ENCODE measurements around the gene LIN7A. TPM values are rescaled to one million over a fixed set of nuclear protein-coding genes. Genes with fewer than 3 reads are reported as not detected.

Gene LIN7A
- total and polyA plus RNA-seq, 11 donors: 7.5 to 21.6 (median 14.6) TPM

DNA sequence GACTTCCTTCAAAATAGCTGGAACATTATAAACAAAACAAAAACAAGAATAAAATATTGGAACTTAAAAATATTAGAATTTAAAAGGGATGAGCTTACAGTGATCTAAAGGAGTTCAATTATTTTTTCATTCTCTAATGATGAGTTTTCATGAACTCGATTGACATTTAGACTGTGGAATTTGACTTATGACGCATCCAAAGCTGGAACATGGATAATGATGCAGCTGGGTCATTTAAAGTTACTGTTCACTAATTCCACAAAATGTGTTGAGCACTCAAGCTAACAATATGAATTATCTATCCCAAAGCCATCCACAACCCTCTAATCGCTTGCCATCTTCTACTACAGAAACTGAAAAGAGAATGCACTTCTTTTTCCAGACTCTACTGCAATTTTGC, 42.5 kb downstream of the LIN7A start:
- H3K27me3 ChIP-seq: no peaks in the 10 kb centered on the region
- ATAC-seq (peak in 1 of 4 donors; percentile 16), DNase-seq (no peak)
- peaks cover 0 to 13% (median 4%) of the 10 kb centered on the region in 12 donors for H3K4me1 ChIP-seq
- intact Hi-C loops (cut with DNase I): no loop called here
- WGBS, 4 donors: 64 to 78% (median 74%) methylated on average over 3 of the region's 3 CpGs
- no peak overlapping the region for H3K27ac ChIP-seq
- H3K9me3 ChIP-seq: no peaks in the 10 kb centered on the region
- H3K36me3 ChIP-seq: no peaks in the 10 kb centered on the region
- TF ChIP-seq POLR2A (IDR thresholded peaks at IDR 0.05): no peak
- TF ChIP-seq, protein P1, sequence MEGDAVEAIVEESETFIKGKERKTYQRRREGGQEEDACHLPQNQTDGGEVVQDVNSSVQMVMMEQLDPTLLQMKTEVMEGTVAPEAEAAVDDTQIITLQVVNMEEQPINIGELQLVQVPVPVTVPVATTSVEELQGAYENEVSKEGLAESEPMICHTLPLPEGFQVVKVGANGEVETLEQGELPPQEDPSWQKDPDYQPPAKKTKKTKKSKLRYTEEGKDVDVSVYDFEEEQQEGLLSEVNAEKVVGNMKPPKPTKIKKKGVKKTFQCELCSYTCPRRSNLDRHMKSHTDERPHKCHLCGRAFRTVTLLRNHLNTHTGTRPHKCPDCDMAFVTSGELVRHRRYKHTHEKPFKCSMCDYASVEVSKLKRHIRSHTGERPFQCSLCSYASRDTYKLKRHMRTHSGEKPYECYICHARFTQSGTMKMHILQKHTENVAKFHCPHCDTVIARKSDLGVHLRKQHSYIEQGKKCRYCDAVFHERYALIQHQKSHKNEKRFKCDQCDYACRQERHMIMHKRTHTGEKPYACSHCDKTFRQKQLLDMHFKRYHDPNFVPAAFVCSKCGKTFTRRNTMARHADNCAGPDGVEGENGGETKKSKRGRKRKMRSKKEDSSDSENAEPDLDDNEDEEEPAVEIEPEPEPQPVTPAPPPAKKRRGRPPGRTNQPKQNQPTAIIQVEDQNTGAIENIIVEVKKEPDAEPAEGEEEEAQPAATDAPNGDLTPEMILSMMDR (IDR thresholded peaks at IDR 0.05): no peak
- H3K4me3 ChIP-seq: no peak overlapping the region

DNA sequence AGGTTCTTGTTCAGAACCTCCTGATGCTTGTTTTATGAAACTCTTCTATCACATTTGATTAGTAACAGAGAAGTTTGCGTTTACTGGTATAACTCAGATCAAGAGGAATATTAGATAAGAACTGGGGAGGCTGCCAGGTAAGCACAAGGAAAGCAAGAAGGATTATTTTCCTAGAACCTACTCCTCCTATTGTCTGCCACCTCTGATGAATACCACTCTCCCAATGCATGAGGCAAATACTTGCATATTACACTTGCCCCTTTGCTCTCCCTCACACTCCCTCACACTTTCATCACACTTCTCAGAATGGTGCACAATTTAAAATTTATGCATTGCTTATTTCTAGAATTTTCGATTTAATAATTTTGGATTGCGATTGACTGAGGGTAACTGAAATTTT, 43.6 kb downstream of the LIN7A start:
- Histone ChIP-seq H3K9me3 (no peaks in the 10 kb centered on the region), H3K4me3 (no peak overlapping the region), H3K4me1 (peaks cover 0 to 13% (median 4%) of the 10 kb centered on the region in 12 donors), H3K36me3 (no peaks in the 10 kb centered on the region), H3K27me3 (no peaks in the 10 kb centered on the region), H3K27ac (no peak overlapping the region)
- TF ChIP-seq POLR2A (IDR thresholded peaks at IDR 0.05): no peak
- TF ChIP-seq, protein P1 (IDR thresholded peaks at IDR 0.05): no peak
- DNase-seq (no peak), ATAC-seq (no peak)
- intact Hi-C loops (cut with DNase I): no loop called here
- WGBS, 4 donors: 67 to 78% (median 73%) methylated on average over 3 of the region's 3 CpGs

DNA sequence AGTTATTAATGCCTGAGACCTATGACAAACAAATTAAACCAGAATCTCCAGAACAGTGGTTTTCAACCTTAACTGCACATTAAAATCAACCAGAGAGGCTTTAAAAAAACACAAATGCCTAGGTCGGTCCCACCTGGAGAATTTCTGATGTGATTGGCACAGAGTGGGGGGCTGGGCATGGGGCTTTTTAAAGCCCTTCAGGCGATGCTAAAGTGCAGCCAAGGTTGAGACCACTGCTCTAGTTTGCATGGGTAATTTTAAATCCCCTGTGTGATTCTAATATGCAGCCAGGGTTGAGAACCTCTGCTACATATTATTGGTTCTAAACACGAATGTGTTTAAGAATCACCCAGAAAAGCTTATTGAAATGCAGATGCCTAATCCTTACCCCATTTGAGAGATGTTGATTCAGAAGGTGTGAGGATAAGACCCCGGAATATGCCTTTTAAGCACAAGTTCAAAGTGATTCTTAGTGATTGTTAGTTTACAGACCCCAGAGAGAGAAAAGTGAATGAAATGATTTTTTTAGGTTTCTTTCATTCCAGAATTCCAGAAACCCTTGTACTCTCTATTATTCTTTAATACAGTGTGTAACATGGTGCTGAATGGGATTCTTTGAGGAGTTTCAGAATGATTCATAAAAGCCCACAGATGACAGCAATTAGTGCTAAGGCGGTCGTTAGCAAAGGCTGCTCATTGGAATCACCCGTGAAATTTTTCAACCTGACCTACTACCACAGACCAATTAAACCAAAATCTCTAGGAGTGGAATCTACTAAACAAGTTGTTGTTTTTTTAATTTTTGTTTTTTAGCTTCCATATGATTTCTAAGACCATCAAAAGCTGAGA, 44.9 kb downstream of the LIN7A start:
- no peak for DNase-seq
- no peak for ATAC-seq
- 68 to 74% (median 74%) methylated on average over 7 of the region's 7 CpGs for WGBS, 4 donors
- intact Hi-C loops (cut with DNase I): no loop called here
- peaks cover 0 to 7% (median 0%) of the 10 kb centered on the region in 9 donors for H3K36me3 ChIP-seq
- H3K27ac ChIP-seq: no peak overlapping the region
- no peaks in the 10 kb centered on the region for H3K9me3 ChIP-seq
- no peak for TF ChIP-seq POLR2A (IDR thresholded peaks at IDR 0.05)
- TF ChIP-seq, protein P1 (IDR thresholded peaks at IDR 0.05): no peak
- H3K27me3 ChIP-seq: no peaks in the 10 kb centered on the region
- no peak overlapping the region for H3K4me3 ChIP-seq
- peaks cover 0 to 13% (median 4%) of the 10 kb centered on the region in 12 donors for H3K4me1 ChIP-seq

DNA sequence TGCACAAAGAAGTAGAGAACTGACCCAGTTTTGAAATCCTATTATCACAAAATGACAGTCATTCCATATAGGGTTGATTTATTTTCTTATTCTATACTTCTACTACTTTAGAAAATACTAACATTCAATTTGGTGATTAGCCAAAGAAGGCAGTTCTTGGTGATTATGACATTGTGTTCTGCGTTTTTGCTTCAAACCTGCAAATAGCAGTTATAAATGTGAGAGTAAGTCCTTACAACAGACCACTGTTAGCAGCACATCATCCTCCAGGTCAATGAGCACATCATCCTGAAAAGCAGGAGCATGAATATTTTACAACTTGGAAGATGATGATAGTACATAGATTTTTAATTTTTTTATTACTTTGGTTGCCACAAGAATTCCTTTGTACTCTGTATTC, 53.1 kb downstream of the LIN7A start:
- TF ChIP-seq, protein P1 (IDR thresholded peaks at IDR 0.05): no peak
- TF ChIP-seq POLR2A (IDR thresholded peaks at IDR 0.05): no peak
- ATAC-seq (no peak), DNase-seq (no peak)
- no peak overlapping the region for H3K27ac ChIP-seq
- no peaks in the 10 kb centered on the region for H3K27me3 ChIP-seq
- intact Hi-C loops (cut with DNase I): loop anchor here in 1 of 10 donors (5.0 kb wide), 1 partner anchor 53 kb away; the partner anchor contains the start of gene LIN7A
- no peak overlapping the region for H3K4me3 ChIP-seq
- peaks cover 0 to 7% (median 0%) of the 10 kb centered on the region in 9 donors for H3K36me3 ChIP-seq
- no peaks in the 10 kb centered on the region for H3K9me3 ChIP-seq
- H3K4me1 ChIP-seq: peaks cover 0 to 15% (median 7%) of the 10 kb centered on the region in 12 donors
- WGBS, 4 donors: 79 to 91% (median 84%) methylated on average over 1 of the region's 1 CpG

Measured in heart left ventricle (tissue), 16 donors.